Type B pancreatic cell (in vitro differentiated cells): ENCODE measurements around the gene RHOBTB3. TPM values are rescaled to one million over a fixed set of nuclear protein-coding genes. Genes with fewer than 3 reads are reported as not detected.

ENCODE experiments used
- total RNA-seq: library from RNA; stranded (reverse); gene quantifications from 2 replicates; pipeline ENCODE4 v1.2.1, GENCODE V29; 2021; ENCODE audit warnings: low replicate concordance

RHOBTB3 gene
- total RNA-seq, 1 donor from 2014 or later: 76.3 TPM

Other genes with a start within 250 kb of the RHOBTB3 start
- 71.2 and 83.4 TPM in 2 replicates for gene SKIC3, start 176.4 kb upstream of the RHOBTB3 start, total RNA-seq
- 8.1 and 9.1 TPM in 2 replicates for gene ARSK, start 176.2 kb upstream of the RHOBTB3 start, total RNA-seq
- not detected in 2 replicates for gene GPR150, start 111.2 kb upstream of the RHOBTB3 start, total RNA-seq
- 1.6 and 2.5 TPM in 2 replicates for gene RFESD, start 84.6 kb upstream of the RHOBTB3 start, total RNA-seq
- 0.29 TPM in 2 replicates for gene SPATA9, start 48.3 kb upstream of the RHOBTB3 start, total RNA-seq
- gene GLRX, start 91.4 kb downstream of the RHOBTB3 start, total RNA-seq: 17.8 and 18.7 TPM in 2 replicates
- 33.9 and 55.3 TPM in 2 replicates for gene ELL2, start 230.5 kb downstream of the RHOBTB3 start, total RNA-seq